HEK293T (cell line): ENCODE results near the gene KLRG1.

Source experiments
- CTCF ChIA-PET: fragments of 350-600 bp; formaldehyde crosslinking; extraction: SDS; loops from one replicate; lab custom pipeline; 2021; ENCODE audit warnings: antibody characterized with exemption, inconsistent platforms; lab: Yijun Ruan, JAX
- POLR2A ChIA-PET: fragments of 350-600 bp; formaldehyde crosslinking; extraction: SDS; loops from one replicate; lab custom pipeline; 2020; ENCODE audit warnings: antibody characterized with exemption, inconsistent platforms; lab: Yijun Ruan, JAX
- DNase-seq: peaks from one replicate; pipeline ENCODE4 v3.0.0; 2012; ENCODE audit warnings: mixed read lengths; ENCODE audit errors: extremely low spot score
- ARNT ChIP-seq: fragments of 450-650 bp; IDR thresholded peaks from 2 replicates; pipeline ENCODE4 v1.6.1; 2017; ENCODE audit warnings: mild to moderate bottlenecking
- BHLHE40 ChIP-seq: fragments of 450-650 bp; IDR thresholded peaks from 2 replicates; pipeline ENCODE4 v1.6.1; 2016; ENCODE audit warnings: mild to moderate bottlenecking, moderate library complexity, borderline replicate concordance
- CTBP1 ChIP-seq: fragments of 450-650 bp; IDR thresholded peaks from 2 replicates; pipeline ENCODE4 v1.6.1; 2016; ENCODE audit warnings: borderline replicate concordance
- ELF4 ChIP-seq: fragments of 450-650 bp; IDR thresholded peaks from 2 replicates; pipeline ENCODE4 v1.6.1; 2017; ENCODE audit warnings: antibody characterized with exemption
- FOXA1 ChIP-seq: fragments of 450-650 bp; IDR thresholded peaks from 2 replicates; pipeline ENCODE4 v1.6.1; 2016; ENCODE audit warnings: mild to moderate bottlenecking
- FOXK2 ChIP-seq: fragments of 450-650 bp; IDR thresholded peaks from 2 replicates; pipeline ENCODE4 v1.6.1; 2016; ENCODE audit warnings: mild to moderate bottlenecking
- FOXM1 ChIP-seq: fragments of 450-650 bp; IDR thresholded peaks from 2 replicates; pipeline ENCODE4 v1.6.1; 2017; ENCODE audit warnings: mild to moderate bottlenecking, borderline replicate concordance
- HDGF ChIP-seq: fragments of 450-650 bp; IDR thresholded peaks from 2 replicates; pipeline ENCODE4 v1.6.1; 2017; ENCODE audit warnings: antibody characterized with exemption, borderline replicate concordance
- L3MBTL2 ChIP-seq: fragments of 450-650 bp; conservative IDR thresholded peaks from 2 replicates; pipeline ENCODE4 v1.6.1; 2016; ENCODE audit warnings: mild to moderate bottlenecking
- LEF1 ChIP-seq: fragments of 450-650 bp; IDR thresholded peaks from 2 replicates; pipeline ENCODE4 v1.6.1; 2017; ENCODE audit warnings: mild to moderate bottlenecking, borderline replicate concordance
- NFRKB ChIP-seq: fragments of 450-650 bp; IDR thresholded peaks from 2 replicates; pipeline ENCODE4 v1.6.1; 2016; ENCODE audit warnings: mild to moderate bottlenecking, moderate library complexity
- PKNOX1 ChIP-seq: fragments of 450-650 bp; IDR thresholded peaks from 2 replicates; pipeline ENCODE4 v1.6.1; 2016
- SP1 ChIP-seq: fragments of 450-650 bp; IDR thresholded peaks from 2 replicates; pipeline ENCODE4 v1.6.1; 2017
- SUZ12 ChIP-seq: fragments of 450-650 bp; IDR thresholded peaks from 2 replicates; pipeline ENCODE4 v1.6.1; 2016; ENCODE audit warnings: mild to moderate bottlenecking
- TARDBP ChIP-seq: fragments of 450-650 bp; IDR thresholded peaks from 2 replicates; pipeline ENCODE4 v1.6.1; 2016
- ZNF384 ChIP-seq: fragments of 450-650 bp; IDR thresholded peaks from 2 replicates; pipeline ENCODE4 v1.6.1; 2016

Gene KLRG1

GRCh38 chr12:8950221-8950527, 39.2 kb upstream of the KLRG1 start:
- DNase-seq: no peak
- no peak for TF ChIP-seq FOXK2
- no peak for TF ChIP-seq SP1
- TF ChIP-seq CTBP1: no peak
- no peak for TF ChIP-seq SUZ12
- no peak for TF ChIP-seq HDGF
- no peak for TF ChIP-seq ELF4
- no peak for TF ChIP-seq ARNT
- TF ChIP-seq TARDBP: no peak
- TF ChIP-seq FOXA1: no peak
- no peak for TF ChIP-seq LEF1
- TF ChIP-seq NFRKB: no peak
- TF ChIP-seq PKNOX1: no peak
- TF ChIP-seq L3MBTL2: no peak
- no peak for TF ChIP-seq FOXM1
- TF ChIP-seq BHLHE40: no peak
- TF ChIP-seq ZNF384: no peak
- POLR2A ChIA-PET: interaction anchor here (0.8 to 1.6 kb wide), 14 partner anchors 11 to 333 kb away, joined by 3 to 14 read pairs (median 4); partner anchors contain the start of gene PHC1
- CTCF ChIA-PET: interaction anchor here (1.1 to 1.6 kb wide), 4 partner anchors 60 to 252 kb away, joined by 3 to 13 read pairs (median 4); partner anchors contain the start of gene RIMKLB

DNA sequence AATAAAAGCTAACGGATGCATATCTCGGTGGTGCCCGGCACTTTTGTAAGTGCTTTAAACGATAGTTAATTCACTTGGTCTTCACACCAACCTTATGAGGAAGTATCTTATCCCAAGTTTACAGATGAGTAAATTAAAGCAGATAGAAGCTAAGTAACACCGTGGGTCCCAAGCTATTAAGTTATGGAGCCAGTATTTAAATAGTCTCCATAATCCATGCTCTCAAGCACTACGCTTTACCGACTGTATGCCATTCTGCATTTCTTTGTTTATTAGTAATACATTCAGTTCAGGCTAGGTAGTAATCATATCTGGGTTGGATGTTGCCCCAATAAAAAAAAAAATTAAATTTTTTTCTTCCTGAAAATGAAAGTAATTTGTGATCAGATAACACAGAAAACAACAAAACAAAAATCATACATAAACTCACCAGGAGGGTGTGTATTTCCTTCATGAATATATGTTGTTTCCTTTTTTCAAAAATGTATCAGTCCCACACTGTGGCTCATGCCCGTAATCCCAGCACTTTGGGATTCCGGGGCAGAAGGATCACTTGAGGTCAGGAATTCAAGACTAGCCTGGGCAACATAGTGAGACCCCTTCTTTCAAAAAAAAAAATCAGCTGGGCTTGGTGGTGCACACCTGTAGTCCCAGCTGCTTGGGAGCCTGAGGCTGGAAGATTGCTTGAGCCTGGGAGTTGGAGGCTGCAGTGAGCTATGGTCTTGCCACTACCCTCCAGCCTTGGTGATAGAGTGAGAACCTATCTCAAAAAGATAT, 38.5 kb upstream of the KLRG1 start:
- CTCF ChIA-PET: interaction anchor here (0.6 to 1.6 kb wide), 2 partner anchors 21 to 99 kb away, joined by 4 to 13 read pairs; no protein-coding TSS in a partner anchor
- DNase-seq: no peak
- POLR2A ChIA-PET: interaction anchor here (0.9 to 1.6 kb wide), 4 partner anchors 89 to 305 kb away, joined by 3 to 7 read pairs (median 4); no protein-coding TSS in a partner anchor
- no peak for TF ChIP-seq ELF4
- TF ChIP-seq NFRKB: no peak
- TF ChIP-seq PKNOX1: no peak
- TF ChIP-seq SUZ12: no peak
- no peak for TF ChIP-seq FOXM1
- TF ChIP-seq ZNF384: no peak
- TF ChIP-seq TARDBP: no peak
- no peak for TF ChIP-seq LEF1
- TF ChIP-seq CTBP1: no peak
- TF ChIP-seq L3MBTL2: no peak

DNA sequence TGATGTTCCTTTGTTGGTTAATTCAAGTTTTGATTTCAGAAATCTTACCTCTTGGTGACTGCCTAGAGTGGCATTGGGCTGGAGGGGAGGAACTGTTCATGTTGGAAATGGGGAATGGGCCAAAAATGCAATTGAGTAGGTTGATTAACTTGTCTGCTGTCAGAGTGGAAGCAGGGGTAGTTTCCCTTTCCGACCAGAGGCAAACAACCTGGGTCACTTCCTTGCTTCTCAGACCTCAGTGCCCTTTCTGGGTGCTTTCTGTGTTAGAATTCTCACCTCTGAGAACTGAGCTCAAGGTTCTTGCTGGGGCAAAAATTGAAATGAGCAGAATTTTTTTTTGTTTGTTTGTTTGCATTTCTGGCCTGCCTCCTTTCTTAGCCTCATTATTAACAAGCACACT, 37.6 kb upstream of the KLRG1 start:
- CTCF ChIA-PET: interaction anchor here (0.6 kb wide), 1 partner anchor 21 kb away, joined by 4 read pairs; no protein-coding TSS in a partner anchor
- DNase-seq: no peak
- TF ChIP-seq FOXM1 (no peak), LEF1 (no peak), FOXK2 (no peak), NFRKB (no peak), L3MBTL2 (no peak), PKNOX1 (no peak), ARNT (no peak), FOXA1 (no peak), CTBP1 (no peak), SUZ12 (no peak), ELF4 (no peak), SP1 (no peak), HDGF (no peak), TARDBP (no peak), ZNF384 (no peak), BHLHE40 (no peak)
- POLR2A ChIA-PET: interaction anchor here (0.9 kb wide), 1 partner anchor 89 kb away, joined by 4 read pairs; no protein-coding TSS in a partner anchor

DNA sequence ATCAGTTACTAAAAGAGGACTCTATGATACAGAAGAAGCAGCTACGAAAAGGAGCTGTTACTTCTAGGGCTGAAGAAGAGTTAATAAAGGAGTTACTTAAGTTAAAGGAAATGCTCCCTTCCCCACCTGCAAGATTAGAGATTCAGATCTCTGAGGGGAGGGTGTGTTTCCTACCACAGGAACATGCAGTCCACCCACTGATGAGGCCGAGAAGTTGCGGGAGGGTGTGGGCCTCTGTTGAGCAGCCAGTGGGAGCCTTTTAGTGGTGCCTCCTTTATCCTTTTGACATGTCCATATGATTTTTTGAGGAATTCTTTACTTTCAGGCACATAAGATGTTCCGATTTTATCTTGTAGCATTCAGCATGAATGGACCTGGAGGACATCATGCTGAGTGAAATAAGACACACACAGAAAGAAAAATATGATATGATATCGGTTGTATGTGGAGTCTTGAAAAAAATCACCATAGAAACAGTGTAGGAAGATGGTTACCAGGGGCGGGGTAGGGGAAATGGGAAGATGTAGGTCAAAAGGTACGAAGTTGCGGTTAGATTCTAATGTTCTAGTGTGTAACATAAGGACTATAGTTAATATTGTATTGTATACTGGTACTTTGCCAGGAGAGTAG, 35.5 kb upstream of the KLRG1 start:
- ChIA-PET POLR2A (no interaction called here), CTCF (no interaction called here)
- no peak for DNase-seq
- no peak for TF ChIP-seq L3MBTL2
- TF ChIP-seq PKNOX1: no peak
- TF ChIP-seq SUZ12: no peak
- TF ChIP-seq SP1: no peak
- TF ChIP-seq FOXA1: no peak
- TF ChIP-seq LEF1: no peak
- TF ChIP-seq ARNT: no peak
- no peak for TF ChIP-seq ZNF384
- TF ChIP-seq NFRKB: no peak
- no peak for TF ChIP-seq FOXM1
- TF ChIP-seq FOXK2: no peak
- no peak for TF ChIP-seq CTBP1
- TF ChIP-seq BHLHE40: no peak
- TF ChIP-seq ELF4: no peak
- TF ChIP-seq TARDBP: no peak
- no peak for TF ChIP-seq HDGF

- POLR2A ChIA-PET: no interaction called here
Measured at GRCh38 chr12:8956073-8956472, 33.3 kb upstream of the KLRG1 start.

More at GRCh38 chr12:8956073-8956472, 33.3 kb upstream of the KLRG1 start:
- no peak for DNase-seq
- TF ChIP-seq FOXA1 (no peak), LEF1 (no peak), SUZ12 (no peak), L3MBTL2 (no peak)
- CTCF ChIA-PET: no interaction called here
